IMR-90 (cell line): Measurements from ENCODE around the gene ANKRD37. TPM values are rescaled to one million over a fixed set of nuclear protein-coding genes. Genes with fewer than 3 reads are reported as not detected.

Experiments used
- ATAC-seq: fragments of 200-7000 bp; cut with Tn5 transposase; 2 replicates; pipeline ENCODE4 v1.9.1; 2020; ENCODE audit warnings: low read depth, mild to moderate bottlenecking, moderate library complexity
- BruUV-seq: library from RNA; stranded (reverse); fragments of 400-500 nt; replicated peaks from 2 replicates; lab custom pipeline; 2021; lab: Mats Ljungman, UMichigan
- CTCF ChIA-PET: fragments of 300-600 bp; formaldehyde crosslinking; extraction: SDS; loops from one replicate; lab custom pipeline; 2021; ENCODE audit warnings: antibody characterized with exemption; lab: Yijun Ruan, JAX
- POLR2A ChIA-PET: fragments of 300-600 bp; sonication (Branson Sonifier 250); formaldehyde crosslinking; loops from one replicate; lab custom pipeline; 2022; ENCODE audit warnings: antibody characterized with exemption; ENCODE audit not compliant: unreplicated experiment; lab: Charles Lee
- DNase-seq: peaks from one replicate; pipeline ENCODE4 v3.0.0; 2013
- H2AFZ ChIP-seq: replicated peaks from 2 replicates; pipeline ENCODE3; 2013; ENCODE audit warnings: low read length, mild to moderate bottlenecking; ENCODE audit not compliant: poor library complexity
- H2AK5ac ChIP-seq: 2 replicates; pipeline ENCODE4 v1.6.1; 2013; ENCODE audit warnings: low read depth, low read length, inconsistent platforms
- H2AK9ac ChIP-seq: replicated peaks from 2 replicates; pipeline ENCODE3; 2013; ENCODE audit warnings: mild to moderate bottlenecking, low read depth, low read length, moderate library complexity; ENCODE audit not compliant: poor library complexity
- H2BK120ac ChIP-seq: 2 replicates; pipeline ENCODE4 v1.6.1; 2013; ENCODE audit warnings: low read depth, low read length, inconsistent platforms
- H2BK15ac ChIP-seq: 3 replicates; pipeline ENCODE4 v1.6.1; 2013; ENCODE audit warnings: low read depth, low read length, inconsistent platforms
- H2BK20ac ChIP-seq: 2 replicates; pipeline ENCODE4 v1.6.1; 2013; ENCODE audit warnings: low read depth, mild to moderate bottlenecking, inconsistent platforms, low read length, moderate library complexity
- H2BK5ac ChIP-seq: 2 replicates; pipeline ENCODE4 v1.6.1; 2013; ENCODE audit warnings: mild to moderate bottlenecking, low read depth, low read length, inconsistent platforms; ENCODE audit not compliant: poor library complexity, severe bottlenecking
- H3K14ac ChIP-seq: replicated peaks from 2 replicates; pipeline ENCODE4 v1.6.1; 2013; ENCODE audit warnings: low read depth, low read length, inconsistent platforms
- H3K18ac ChIP-seq: 2 replicates; pipeline ENCODE4 v1.6.1; 2013; ENCODE audit warnings: low read depth, low read length, control low read depth
- H3K23ac ChIP-seq: 2 replicates; pipeline ENCODE4 v1.6.1; 2013; ENCODE audit warnings: low read depth, low read length, inconsistent platforms
- H3K27ac ChIP-seq: 2 replicates; pipeline ENCODE4 v1.5.1; 2013; ENCODE audit warnings: mild to moderate bottlenecking, control low read depth, low read length; ENCODE audit not compliant: insufficient read depth
- H3K27me3 ChIP-seq: 2 replicates; pipeline ENCODE4 v1.6.1; 2013; ENCODE audit warnings: low read length; ENCODE audit not compliant: control insufficient read depth, insufficient read depth
- H3K36me3 ChIP-seq: 2 replicates; pipeline ENCODE4 v1.6.1; 2013; ENCODE audit warnings: low read length, mixed read lengths; ENCODE audit not compliant: control insufficient read depth, insufficient read depth
- H3K4ac ChIP-seq: 2 replicates; pipeline ENCODE4 v1.6.1; 2013; ENCODE audit warnings: low read depth, low read length, inconsistent platforms
- H3K4me1 ChIP-seq: 2 replicates; pipeline ENCODE4 v1.6.1; 2013; ENCODE audit warnings: low read length, mixed read lengths; ENCODE audit not compliant: control insufficient read depth, insufficient read depth
- H3K4me2 ChIP-seq: 2 replicates; pipeline ENCODE4 v1.6.1; 2013; ENCODE audit warnings: low read depth, mild to moderate bottlenecking, control low read depth, low read length, moderate library complexity
- H3K4me3 ChIP-seq: 2 replicates; pipeline ENCODE4 v1.5.1; 2013; ENCODE audit warnings: low read depth, mild to moderate bottlenecking, control low read depth, low read length, moderate library complexity; ENCODE audit not compliant: insufficient read depth
- H3K56ac ChIP-seq: 2 replicates; pipeline ENCODE4 v1.6.1; 2013; ENCODE audit warnings: low read length, inconsistent platforms; ENCODE audit not compliant: insufficient read depth; ENCODE audit errors: extremely low read depth
- H3K79me1 ChIP-seq, 2 experiments: 2 replicates each; pipeline ENCODE4 v1.6.1; 2013; ENCODE audit warnings: low read length in 2 of 2, inconsistent platforms in 1 of 2, low read depth in 1 of 2
- H3K9ac ChIP-seq: 2 replicates; pipeline ENCODE4 v1.6.1; 2013; ENCODE audit warnings: low read depth, low read length, control low read depth
- H3K9me1 ChIP-seq: 2 replicates; pipeline ENCODE4 v1.6.1; 2013; ENCODE audit warnings: low read length, inconsistent platforms; ENCODE audit not compliant: insufficient read depth
- H3K9me3 ChIP-seq: 2 replicates; pipeline ENCODE4 v1.6.1; 2013; ENCODE audit warnings: low read length; ENCODE audit not compliant: control insufficient read depth, insufficient read depth
- H4K20me1 ChIP-seq: 2 replicates; pipeline ENCODE4 v1.6.1; 2013; ENCODE audit warnings: low read length, inconsistent platforms; ENCODE audit not compliant: insufficient read depth
- H4K5ac ChIP-seq: 2 replicates; pipeline ENCODE4 v1.6.1; 2013; ENCODE audit warnings: mild to moderate bottlenecking, low read depth, low read length, control low read depth
- H4K8ac ChIP-seq, 2 experiments: 2 replicates each; pipeline ENCODE4 v1.6.1; 2013; ENCODE audit warnings: low read depth in 2 of 2, low read length in 2 of 2, control low read depth in 1 of 2, inconsistent platforms in 1 of 2
- H4K91ac ChIP-seq: 2 replicates; pipeline ENCODE4 v1.6.1; 2013; ENCODE audit warnings: low read depth, low read length, inconsistent platforms; ENCODE audit not compliant: insufficient read depth
- BHLHE40 ChIP-seq: fragments of 150-350 bp; IDR thresholded peaks from 2 replicates; pipeline ENCODE4 v1.6.1; 2016; ENCODE audit warnings: mild to moderate bottlenecking, low read depth, low read length
- CEBPB ChIP-seq: IDR thresholded peaks from 2 replicates; pipeline ENCODE4 v1.6.1; 2012; ENCODE audit warnings: low read depth, low read length, improper control_type of control experiment
- ELK1 ChIP-seq: fragments of 150-350 bp; IDR thresholded peaks from 2 replicates; pipeline ENCODE4 v1.6.1; 2016; ENCODE audit warnings: low read depth, mild to moderate bottlenecking, low read length, moderate library complexity, borderline replicate concordance
- FOS ChIP-seq: fragments of 150-350 bp; IDR thresholded peaks from 2 replicates; pipeline ENCODE4 v1.6.1; 2016; ENCODE audit warnings: low read depth, low read length
- MAZ ChIP-seq: IDR thresholded peaks from 2 replicates; pipeline ENCODE4 v1.6.1; 2012; ENCODE audit warnings: low read depth, mild to moderate bottlenecking, low read length, improper control_type of control experiment, moderate library complexity, borderline replicate concordance
- MXI1 ChIP-seq: IDR thresholded peaks from 2 replicates; pipeline ENCODE4 v1.6.1; 2012; ENCODE audit warnings: low read depth, mild to moderate bottlenecking, low read length, moderate library complexity, borderline replicate concordance
- POLR2A ChIP-seq: IDR thresholded peaks from 2 replicates; pipeline ENCODE4 v1.6.1; 2012; ENCODE audit warnings: mild to moderate bottlenecking, low read depth, low read length
- RAD21 ChIP-seq: IDR thresholded peaks from 2 replicates; pipeline ENCODE4 v1.6.1; 2012; ENCODE audit warnings: low read length, improper control_type of control experiment
- RCOR1 ChIP-seq: IDR thresholded peaks from 2 replicates; pipeline ENCODE4 v1.6.1; 2012; ENCODE audit warnings: mild to moderate bottlenecking, low read length, improper control_type of control experiment; ENCODE audit not compliant: insufficient replicate concordance
- RFX5 ChIP-seq: IDR thresholded peaks from 2 replicates; pipeline ENCODE4 v1.8.0; 2012; ENCODE audit warnings: low read depth, mild to moderate bottlenecking, low read length, moderate library complexity
- SMC3 ChIP-seq: fragments of 150-350 bp; IDR thresholded peaks from 2 replicates; pipeline ENCODE4 v1.6.1; 2016; ENCODE audit warnings: low read depth, mild to moderate bottlenecking, antibody characterized with exemption, low read length, moderate library complexity
- WGBS, 2 experiments: methylation state at CpG; one replicate each; pipeline versions ENCODE4 v1.1.5 to v1.1.7; 2013; ENCODE audit warnings: missing lambda C conversion rate in 2 of 2; ENCODE audit not compliant: insufficient read length in 1 of 2; ENCODE audit errors: extremely low coverage in 2 of 2; 5-methylcytosine and 5-hydroxymethylcytosine counted together
- dilution Hi-C: fragments of 300-500 bp; cut with HindIII; formaldehyde crosslinking; loops from one replicate; pipeline ENCODE4 v1.14.3; 2018; ENCODE audit warnings: low sequenced_read_pairs; ENCODE audit not compliant: unreplicated experiment
- in situ Hi-C: fragments of 300-500 bp; cut with MboI; formaldehyde crosslinking; loops from 3 replicates; pipeline ENCODE4 v1.14.3; 2019; ENCODE audit warnings: low sequenced_read_pairs, inconsistent platforms, mixed read lengths
- intact Hi-C: fragments of 100-400 bp; cut with micrococcal nuclease; formaldehyde crosslinking; loops from 2 replicates; pipeline ENCODE4 v1.10.0; 2022
- polyA plus RNA-seq, 3 experiments: library from polyadenylated mRNA; depleted of rRNA; stranded (reverse); fragments of >200 nt; gene quantifications; 2 replicates each; pipeline ENCODE4 v1.2.3, GENCODE V29; 2012; ENCODE audit warnings: low replicate concordance in 1 of 3
- total RNA-seq: library from RNA; depleted of rRNA; stranded (reverse); fragments of >200 nt; gene quantifications from 2 replicates; pipeline ENCODE4 v1.2.3, GENCODE V29; 2012
- TF ChIP-seq, protein P1 (sequence below): fragments of 150-350 bp; IDR thresholded peaks from 2 replicates; pipeline ENCODE4 v1.6.1; 2017; ENCODE audit warnings: mild to moderate bottlenecking, antibody characterized with exemption, low read length, low read depth
- TF ChIP-seq, protein P2 (sequence below): conservative IDR thresholded peaks from 2 replicates; pipeline ENCODE4 v1.5.1; 2012; ENCODE audit warnings: mild to moderate bottlenecking, low read depth, low read length, improper control_type of control experiment

The ANKRD37 gene
- total and polyA plus RNA-seq, 2 of the 4 experiments (the other 2 are of a cell fraction): 7.1 to 8.2 TPM

DNA sequence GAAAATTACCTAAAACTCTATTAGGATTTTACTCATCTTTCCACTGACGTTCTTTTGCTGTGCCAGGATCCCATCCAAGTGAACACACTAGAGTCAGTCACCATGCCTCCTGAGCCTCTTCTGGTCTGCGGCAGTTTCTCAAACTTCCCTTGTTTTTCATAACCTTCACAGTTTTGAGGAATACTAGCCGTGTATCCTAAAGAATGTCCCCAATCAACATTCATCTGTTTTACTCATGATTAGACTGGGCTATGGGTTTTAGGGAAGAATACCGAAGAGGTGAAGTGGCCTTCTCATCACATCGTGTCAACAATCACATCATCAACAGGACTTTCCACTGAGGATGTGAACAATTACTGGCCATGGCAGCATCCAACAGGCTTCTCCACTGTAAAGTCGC lies 5.7 kb upstream of the ANKRD37 start:
- H4K8ac ChIP-seq: no peak overlapping the region
- H3K9ac ChIP-seq: no peak overlapping the region
- no TSS peak for BruUV-seq
- H2AK9ac ChIP-seq: no peak overlapping the region
- peak overlapping the region; percentile 11 for H2BK5ac ChIP-seq
- ChIA-PET CTCF (no interaction called here), POLR2A (no interaction called here)
- H3K4ac ChIP-seq: no peak overlapping the region
- no peak overlapping the region for H2BK15ac ChIP-seq
- no peak overlapping the region for H3K4me3 ChIP-seq
- H3K4me1 ChIP-seq: peaks cover 3% of the 10 kb centered on the region; the same call in 1 of the 2 replicates
- peak overlapping the region; percentile 35; the same call in 1 of the 2 replicates for H3K14ac ChIP-seq
- dilution Hi-C loops: no loop called here
- no peak overlapping the region for H3K56ac ChIP-seq
- H3K79me1 ChIP-seq: peaks cover 0 to 3% of the 10 kb centered on the region in 2 experiments; a peak in 2 of 4 replicates
- ATAC-seq: no peak
- no peak overlapping the region for H4K5ac ChIP-seq
- no peak overlapping the region for H4K91ac ChIP-seq
- H2AK5ac ChIP-seq: no peak overlapping the region
- H3K27ac ChIP-seq: no peak overlapping the region
- H3K36me3 ChIP-seq: no peaks in the 10 kb centered on the region
- no peaks in the 10 kb centered on the region for H3K9me1 ChIP-seq
- no peak overlapping the region for H2AFZ ChIP-seq
- H3K18ac ChIP-seq: no peak overlapping the region
- DNase-seq: no peak
- no peaks in the 10 kb centered on the region for H3K27me3 ChIP-seq
- in situ Hi-C loops: loop anchor here (5.0 kb wide), 1 partner anchor 189 kb away; the partner anchor contains the start of gene CFAP97
- intact Hi-C loops: no loop called here
- no peaks in the 10 kb centered on the region for H4K20me1 ChIP-seq
- H2BK120ac ChIP-seq: peak overlapping the region; percentile 9; the same call in 1 of the 2 replicates
- TF ChIP-seq MXI1 (no peak), RAD21 (no peak), CEBPB (no peak), MAZ (no peak), BHLHE40 (no peak), ELK1 (no peak), POLR2A (no peak), RFX5 (no peak), FOS (no peak), RCOR1 (no peak), SMC3 (no peak)
- TF ChIP-seq, protein P1, sequence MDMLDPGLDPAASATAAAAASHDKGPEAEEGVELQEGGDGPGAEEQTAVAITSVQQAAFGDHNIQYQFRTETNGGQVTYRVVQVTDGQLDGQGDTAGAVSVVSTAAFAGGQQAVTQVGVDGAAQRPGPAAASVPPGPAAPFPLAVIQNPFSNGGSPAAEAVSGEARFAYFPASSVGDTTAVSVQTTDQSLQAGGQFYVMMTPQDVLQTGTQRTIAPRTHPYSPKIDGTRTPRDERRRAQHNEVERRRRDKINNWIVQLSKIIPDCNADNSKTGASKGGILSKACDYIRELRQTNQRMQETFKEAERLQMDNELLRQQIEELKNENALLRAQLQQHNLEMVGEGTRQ: no peak
- TF ChIP-seq, protein P2, sequence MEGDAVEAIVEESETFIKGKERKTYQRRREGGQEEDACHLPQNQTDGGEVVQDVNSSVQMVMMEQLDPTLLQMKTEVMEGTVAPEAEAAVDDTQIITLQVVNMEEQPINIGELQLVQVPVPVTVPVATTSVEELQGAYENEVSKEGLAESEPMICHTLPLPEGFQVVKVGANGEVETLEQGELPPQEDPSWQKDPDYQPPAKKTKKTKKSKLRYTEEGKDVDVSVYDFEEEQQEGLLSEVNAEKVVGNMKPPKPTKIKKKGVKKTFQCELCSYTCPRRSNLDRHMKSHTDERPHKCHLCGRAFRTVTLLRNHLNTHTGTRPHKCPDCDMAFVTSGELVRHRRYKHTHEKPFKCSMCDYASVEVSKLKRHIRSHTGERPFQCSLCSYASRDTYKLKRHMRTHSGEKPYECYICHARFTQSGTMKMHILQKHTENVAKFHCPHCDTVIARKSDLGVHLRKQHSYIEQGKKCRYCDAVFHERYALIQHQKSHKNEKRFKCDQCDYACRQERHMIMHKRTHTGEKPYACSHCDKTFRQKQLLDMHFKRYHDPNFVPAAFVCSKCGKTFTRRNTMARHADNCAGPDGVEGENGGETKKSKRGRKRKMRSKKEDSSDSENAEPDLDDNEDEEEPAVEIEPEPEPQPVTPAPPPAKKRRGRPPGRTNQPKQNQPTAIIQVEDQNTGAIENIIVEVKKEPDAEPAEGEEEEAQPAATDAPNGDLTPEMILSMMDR: no peak
- 86% methylated on average over 2 of the region's 6 CpGs; no CpG with 5 or more reads in 1 of the 2 experiments for WGBS, 2 experiments
- no peak overlapping the region for H3K4me2 ChIP-seq
- no peak overlapping the region for H3K23ac ChIP-seq
- no peak overlapping the region for H2BK20ac ChIP-seq
- no peaks in the 10 kb centered on the region for H3K9me3 ChIP-seq
